GM18951 (cell line): ENCODE results near the gene SECISBP2L.

ENCODE experiments used
- POLR2A ChIP-seq: IDR thresholded peaks from 4 replicates; pipeline ENCODE4 v1.6.1; 2011; ENCODE audit warnings: mild to moderate bottlenecking; ENCODE audit not compliant: insufficient read length, insufficient read depth; ENCODE audit errors: extremely low read depth
- in situ Hi-C: fragments of 300-500 bp; cut with MboI; formaldehyde crosslinking; loops from one replicate; pipeline ENCODE4 v1.12.0; 2022; ENCODE audit warnings: low sequenced_read_pairs, mixed read lengths, inconsistent platforms; ENCODE audit not compliant: unreplicated experiment

The SECISBP2L gene

GRCh38 chr15:49044002-49044401 is 2.2 kb downstream of the SECISBP2L start:
- no peak for TF ChIP-seq POLR2A
- in situ Hi-C loops: no loop called here

GRCh38 chr15:49042165-49042564 is 4.1 kb downstream of the SECISBP2L start:
- in situ Hi-C loops: no loop called here

GRCh38 chr15:49041426-49041825 is 4.8 kb downstream of the SECISBP2L start:
- no peak for TF ChIP-seq POLR2A
- in situ Hi-C loops: no loop called here

More at GRCh38 chr15:49042165-49042564, 4.1 kb downstream of the SECISBP2L start:
- no peak for TF ChIP-seq POLR2A

- in situ Hi-C loops: no loop called here
- TF ChIP-seq POLR2A: no peak
Measured at GRCh38 chr15:49040151-49040550, 6.1 kb downstream of the SECISBP2L start.

GRCh38 chr15:49038382-49038781 is 7.9 kb downstream of the SECISBP2L start:
- no peak for TF ChIP-seq POLR2A
- in situ Hi-C loops: no loop called here

- in situ Hi-C loops: no loop called here
- no peak for TF ChIP-seq POLR2A
Measured at GRCh38 chr15:49037546-49037940, 8.7 kb downstream of the SECISBP2L start.

GRCh38 chr15:49036650-49037545 is 9.3 kb downstream of the SECISBP2L start:
- in situ Hi-C loops: no loop called here
- no peak for TF ChIP-seq POLR2A

GRCh38 chr15:49035825-49036224 is 10.4 kb downstream of the SECISBP2L start:
- in situ Hi-C loops: no loop called here

GRCh38 chr15:49032601-49033145 is 13.6 kb downstream of the SECISBP2L start:
- in situ Hi-C loops: no loop called here
- no peak for TF ChIP-seq POLR2A

More at GRCh38 chr15:49035825-49036224, 10.4 kb downstream of the SECISBP2L start:
- TF ChIP-seq POLR2A: no peak

GRCh38 chr15:49031804-49032203 is 14.4 kb downstream of the SECISBP2L start:
- in situ Hi-C loops: no loop called here

GRCh38 chr15:49026700-49027099 is 19.5 kb downstream of the SECISBP2L start:
- TF ChIP-seq POLR2A: no peak
- in situ Hi-C loops: no loop called here

More at GRCh38 chr15:49031804-49032203, 14.4 kb downstream of the SECISBP2L start:
- TF ChIP-seq POLR2A: no peak

GRCh38 chr15:49024840-49025239 is 21.4 kb downstream of the SECISBP2L start:
- in situ Hi-C loops: no loop called here
- TF ChIP-seq POLR2A: no peak

GRCh38 chr15:49023354-49023753 is 22.9 kb downstream of the SECISBP2L start:
- in situ Hi-C loops: no loop called here

GRCh38 chr15:49015896-49016295 is 30.4 kb downstream of the SECISBP2L start:
- no peak for TF ChIP-seq POLR2A
- in situ Hi-C loops: no loop called here

More at GRCh38 chr15:49023354-49023753, 22.9 kb downstream of the SECISBP2L start:
- TF ChIP-seq POLR2A: no peak
